ENCODE measurements around the gene TBXAS1.

TBXAS1 gene

DNA sequence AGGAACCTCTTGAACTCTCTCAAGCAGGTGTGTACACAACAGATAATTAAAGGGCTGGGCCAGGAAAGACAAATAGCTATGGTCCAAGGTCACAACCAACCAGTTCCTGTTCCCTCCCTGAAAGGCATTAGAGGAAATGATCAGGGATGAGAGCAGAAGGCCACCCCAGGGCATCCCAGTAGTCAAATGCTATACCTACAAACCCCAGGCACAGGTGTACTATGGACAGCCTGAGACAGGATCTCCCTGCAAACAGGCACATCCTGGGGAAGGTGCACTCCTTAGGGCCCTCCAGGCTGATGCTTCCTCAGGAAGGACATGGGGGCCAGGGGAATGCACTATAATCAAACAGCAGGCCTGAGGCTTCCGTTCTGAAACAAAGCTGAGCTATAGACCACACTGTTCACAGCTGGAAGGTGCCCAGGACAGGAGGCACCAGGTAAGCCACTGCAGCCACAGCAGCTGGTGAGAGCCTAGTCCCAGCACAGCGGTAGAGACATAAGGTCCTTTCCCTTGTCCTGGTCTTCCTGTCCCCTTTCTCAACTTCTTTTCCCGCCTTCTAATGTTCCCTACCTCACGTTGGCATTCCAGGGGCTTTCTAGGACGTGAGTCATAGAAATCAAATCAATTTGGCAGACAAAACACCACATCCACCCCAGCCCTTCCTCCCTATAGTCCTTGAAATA, 220.4 kb downstream of the TBXAS1 start:
- ATAC-seq (no peak), DNase-seq (no peak)

DNA sequence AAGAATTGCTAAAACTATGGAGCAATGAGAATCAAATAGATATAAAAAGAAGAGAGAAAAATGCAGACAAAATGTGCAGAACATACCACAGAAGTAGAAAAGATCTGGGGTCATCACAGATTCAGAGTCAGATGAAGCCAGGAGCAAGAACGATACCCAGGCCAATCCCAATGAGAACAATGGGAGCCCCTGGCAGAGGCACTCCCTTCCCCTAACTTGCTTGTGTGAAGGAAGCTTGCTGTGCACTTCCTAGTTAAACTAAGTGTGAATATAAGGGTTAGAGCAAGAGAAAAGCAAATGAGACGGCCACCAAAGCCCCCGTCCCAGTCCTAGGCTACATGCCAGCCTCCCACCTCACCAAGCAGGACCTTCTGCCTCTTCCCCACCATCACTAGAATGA, 221.0 kb downstream of the TBXAS1 start:
- ATAC-seq (no peak), DNase-seq (no peak)

DNA sequence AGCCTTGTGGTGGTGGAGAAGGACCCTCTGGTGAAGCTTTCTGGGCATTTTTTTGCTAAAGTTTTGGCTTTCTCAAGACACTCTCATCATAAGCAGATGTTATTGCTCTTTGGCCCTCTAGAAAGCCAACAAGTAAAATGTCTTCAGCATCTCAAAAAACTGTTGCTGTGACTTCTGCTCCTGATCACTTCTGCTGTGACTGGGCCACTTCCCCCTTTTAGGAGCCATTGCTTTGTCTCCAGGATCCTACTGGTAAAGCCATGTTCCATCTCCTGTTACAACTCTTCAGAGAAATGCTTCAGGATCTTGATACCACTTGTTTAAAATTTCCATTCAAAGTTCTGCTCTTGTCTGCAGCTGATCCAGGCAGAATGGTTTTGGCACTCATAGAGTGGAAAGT, 222.8 kb downstream of the TBXAS1 start:
- DNase-seq (no peak), ATAC-seq (no peak)

DNA sequence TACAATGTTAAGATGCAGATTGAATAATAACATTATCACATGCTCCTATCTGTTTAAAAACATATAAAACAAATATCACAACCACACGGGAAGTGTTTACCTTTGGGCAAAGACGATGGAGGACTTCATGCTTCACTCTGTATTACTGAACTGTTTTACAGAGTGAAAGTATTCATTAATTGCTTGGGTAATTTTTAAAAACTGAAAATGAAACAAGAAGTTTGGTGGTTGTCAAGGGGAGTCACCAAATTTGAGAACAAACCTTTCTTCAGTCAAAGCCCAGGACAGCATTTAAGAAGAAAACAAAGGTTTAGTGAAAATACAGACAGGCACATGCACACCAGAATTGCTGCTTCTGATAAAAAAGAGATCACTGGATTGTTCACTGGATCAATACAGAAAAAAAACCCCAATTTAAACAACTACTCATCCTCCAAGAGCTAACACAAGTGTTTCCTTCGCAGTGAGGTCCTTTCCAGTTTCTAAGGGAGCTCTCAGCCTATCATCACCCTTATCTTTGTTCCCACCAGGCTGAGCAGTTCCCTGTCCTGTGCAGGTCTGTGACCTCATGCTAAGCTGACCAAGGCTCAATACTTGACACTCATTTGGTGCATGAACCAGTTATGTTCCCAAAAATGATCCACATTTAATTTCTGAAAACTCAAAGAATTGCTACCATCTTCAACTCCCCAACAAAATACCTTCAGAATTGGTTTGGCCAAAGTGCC, 224.9 kb downstream of the TBXAS1 start:
- ATAC-seq (no peak), DNase-seq (no peak)

DNA sequence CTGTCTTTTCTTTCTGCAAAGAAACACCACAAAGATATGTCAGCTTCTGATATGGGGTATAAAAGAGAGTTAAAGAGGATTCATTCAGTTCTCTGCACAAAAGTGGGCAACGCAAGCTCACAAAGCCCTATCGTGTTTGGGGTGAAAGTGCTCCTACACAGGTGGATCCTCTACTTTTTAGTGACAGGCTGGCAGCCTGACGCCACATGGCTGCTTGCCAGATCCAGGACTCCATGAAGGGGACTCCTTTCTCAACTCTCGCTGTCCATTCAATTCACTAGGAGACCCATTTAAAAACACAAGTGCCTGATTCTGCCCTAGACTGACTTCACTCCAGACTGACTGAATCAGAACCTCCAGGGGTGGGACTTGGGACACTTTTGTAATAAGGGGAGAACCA, 225.7 kb downstream of the TBXAS1 start:
- no peak for ATAC-seq
- no peak for DNase-seq

DNA sequence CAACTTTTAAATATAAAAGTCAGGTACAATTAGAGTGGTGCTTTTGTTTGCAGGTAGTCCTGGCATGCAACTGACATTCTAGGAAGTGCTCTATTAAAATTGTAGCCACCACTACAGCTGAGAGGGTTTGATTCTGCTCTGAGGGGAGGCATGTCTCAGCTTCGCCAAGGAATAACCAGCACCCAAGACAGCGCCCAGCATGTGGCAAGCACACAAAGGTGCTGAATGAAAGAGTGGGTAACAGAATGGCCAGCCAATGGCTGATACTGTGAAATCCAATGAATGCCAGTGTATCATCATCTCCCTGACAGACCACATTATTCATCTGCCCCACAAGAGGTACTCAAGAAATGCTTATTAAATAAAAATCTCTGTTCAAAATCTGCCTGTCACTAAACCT, 226.8 kb downstream of the TBXAS1 start:
- ATAC-seq (no peak), DNase-seq (no peak)

DNA sequence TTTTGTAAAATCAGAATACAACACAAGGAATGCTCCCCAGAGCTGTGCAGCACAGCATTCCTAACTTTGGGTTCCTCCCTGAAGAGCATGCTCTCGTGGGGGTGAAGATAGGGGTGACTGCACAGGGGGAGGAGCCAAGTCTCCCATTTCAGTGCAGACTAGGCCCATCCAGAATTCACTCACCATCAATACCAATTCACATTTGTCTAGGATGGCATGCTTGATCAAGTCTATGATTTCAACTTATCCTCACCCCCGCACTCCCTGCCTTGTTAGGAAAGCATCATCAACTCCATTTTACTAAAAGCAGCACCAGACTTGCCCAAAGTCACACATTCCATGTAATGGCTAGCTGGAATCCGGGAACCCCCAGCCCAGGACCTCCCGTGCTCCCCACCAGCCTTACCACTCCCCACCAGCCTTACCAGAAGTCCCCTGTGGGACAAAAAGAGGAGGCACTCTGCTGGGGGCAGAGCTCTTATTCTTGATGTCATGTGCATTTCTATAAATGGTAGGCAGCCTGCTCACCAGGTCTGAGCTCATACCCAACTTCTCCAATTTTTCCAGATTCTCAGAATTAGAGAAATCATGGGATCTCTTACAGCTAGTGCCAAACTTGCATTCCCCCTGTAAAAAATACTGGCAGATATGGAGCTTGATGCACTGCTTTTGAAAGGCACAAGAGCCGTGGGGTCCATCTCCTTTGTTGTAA, 227.5 kb downstream of the TBXAS1 start:
- DNase-seq (no peak), ATAC-seq (no peak)

DNA sequence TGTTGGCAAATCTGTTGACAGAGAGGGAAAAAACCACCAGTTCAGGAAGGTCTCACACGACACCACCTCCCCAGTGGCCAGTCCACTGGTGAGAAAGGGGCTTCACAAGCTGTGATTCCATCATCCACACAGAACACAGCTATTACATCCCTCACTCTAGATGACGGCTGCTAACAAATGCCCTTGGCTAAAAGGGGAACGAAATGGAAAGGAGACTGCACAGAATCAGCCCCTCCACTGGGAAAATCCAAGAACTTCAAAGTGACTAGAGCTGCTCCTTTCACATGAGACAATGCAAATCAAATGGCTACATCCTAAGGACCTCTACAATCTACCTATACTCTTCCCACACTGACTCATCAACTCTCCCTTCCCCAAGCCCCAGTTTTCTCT, 228.1 kb downstream of the TBXAS1 start:
- ATAC-seq (no peak), DNase-seq (no peak)

DNA sequence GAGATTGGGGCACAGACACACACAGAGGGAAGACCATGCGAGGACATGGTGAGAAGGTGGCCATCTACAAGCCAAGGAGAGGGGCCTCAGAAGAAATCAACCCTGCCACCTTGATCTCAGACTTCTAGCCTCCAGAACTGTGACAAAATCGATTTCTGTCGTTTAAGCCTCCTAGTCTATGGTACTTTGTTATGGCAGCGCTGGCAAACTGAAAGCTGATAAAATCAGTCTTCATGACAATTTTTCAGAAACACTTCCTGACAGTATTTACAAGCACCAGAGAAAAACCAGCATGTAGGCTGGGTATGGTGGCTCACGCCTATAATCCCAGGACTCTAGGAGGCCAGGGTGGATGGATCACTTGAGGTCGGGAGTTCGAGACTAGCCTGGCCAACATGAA, 229.5 kb downstream of the TBXAS1 start:
- ATAC-seq, result no peak
- DNase-seq, result no peak

DNA sequence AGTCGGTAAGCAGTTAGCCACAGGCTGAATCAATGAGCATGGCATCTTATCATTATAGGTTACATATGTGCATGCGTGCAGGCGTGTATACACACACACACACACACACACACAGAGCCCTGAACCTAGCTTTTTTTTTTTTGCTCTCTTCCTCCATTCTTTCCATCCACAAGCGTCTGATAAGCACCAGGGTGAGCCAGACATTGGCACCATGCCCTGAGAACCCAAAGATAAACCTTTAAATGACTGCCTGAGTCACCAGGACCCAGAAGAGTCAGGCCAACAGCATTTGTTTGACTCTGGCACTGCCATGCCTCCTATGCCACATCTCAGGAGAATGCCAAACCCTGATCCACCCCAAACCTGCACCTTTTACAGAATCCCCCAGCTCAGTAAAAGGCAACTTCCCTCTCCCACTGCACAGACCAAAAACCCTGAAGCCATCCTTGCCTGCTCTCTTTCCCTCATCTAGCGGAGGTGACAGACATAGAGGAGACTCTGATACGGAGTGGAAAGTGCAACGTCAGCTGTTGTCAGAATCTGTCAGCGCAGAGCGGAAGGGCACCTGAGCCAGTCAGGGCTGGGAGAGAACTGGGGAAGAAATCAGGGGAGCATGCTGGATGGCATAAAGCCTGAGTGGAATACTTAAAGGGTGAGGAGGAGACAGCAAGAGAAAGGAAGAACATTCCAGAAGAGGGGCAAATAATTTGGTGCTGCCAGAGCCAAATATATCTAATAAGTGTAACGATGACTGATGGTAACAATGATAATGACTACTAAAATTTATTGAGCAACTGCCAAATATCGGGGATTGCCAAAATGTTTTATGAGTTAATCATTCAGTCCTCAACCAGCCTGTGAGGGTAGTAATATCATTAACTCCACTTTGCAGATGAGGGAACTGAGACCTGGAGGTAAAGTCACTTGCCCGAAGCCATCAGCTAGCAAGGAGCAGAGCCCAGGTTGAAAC, 230.5 kb downstream of the TBXAS1 start:
- peak; percentile 53 for DNase-seq
- peak; percentile 8 for ATAC-seq

DNA sequence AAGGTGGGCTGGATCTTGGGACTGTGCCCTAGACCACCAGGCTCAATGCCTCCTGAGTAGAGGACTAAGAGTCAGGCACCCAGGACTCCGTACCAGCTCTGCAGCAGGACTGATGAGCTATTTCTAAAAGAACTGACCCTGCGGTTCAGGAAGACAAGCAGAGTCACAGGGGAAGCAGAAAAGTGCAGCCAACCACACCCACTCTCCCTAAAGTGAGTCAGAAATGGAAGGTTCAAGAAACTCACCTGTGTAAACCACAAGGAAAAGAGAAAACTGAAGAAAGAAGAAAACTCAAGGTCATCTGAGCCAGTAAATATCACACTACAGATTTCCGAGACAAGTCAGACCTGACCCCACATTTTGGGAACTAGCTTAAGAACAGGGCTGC, 231.2 kb downstream of the TBXAS1 start:
- ATAC-seq (no peak), DNase-seq (no peak)

DNA sequence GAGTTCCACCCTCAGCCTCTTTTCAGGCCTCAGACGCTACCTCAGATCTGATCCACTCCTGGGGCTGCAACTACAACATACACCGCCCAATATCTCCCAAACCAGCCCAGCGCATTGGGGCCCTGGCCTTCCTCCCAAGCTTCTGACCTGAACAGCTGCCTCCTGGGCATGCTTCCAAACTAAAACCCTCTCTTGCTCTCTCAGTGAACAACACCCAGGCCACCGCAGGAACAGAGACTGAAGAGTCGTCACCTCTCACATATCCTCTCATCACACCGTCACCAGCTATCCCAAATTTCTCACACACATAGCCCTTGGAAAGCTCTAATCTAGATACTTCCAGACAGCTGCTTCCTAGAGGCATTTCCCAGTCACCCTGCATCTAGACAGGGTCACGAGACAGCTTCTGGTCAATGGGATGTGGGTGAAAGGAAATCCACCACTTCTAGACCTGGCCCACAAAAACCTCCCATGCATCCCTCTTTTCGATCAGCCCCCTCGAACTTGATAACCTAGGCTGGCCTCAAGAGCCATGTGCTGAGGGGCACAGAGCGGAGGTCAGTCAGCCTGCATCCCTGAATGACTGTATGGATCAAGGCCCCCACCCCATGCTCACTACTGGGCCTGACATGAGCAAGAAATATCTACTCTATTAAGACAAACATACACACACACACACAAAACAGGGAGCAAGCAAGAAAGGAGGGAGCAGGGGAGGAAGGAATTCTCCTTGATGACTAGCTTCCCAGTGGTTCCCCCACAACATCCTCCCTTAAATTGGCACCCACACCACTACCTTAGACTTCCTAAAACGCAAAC, 231.9 kb downstream of the TBXAS1 start:
- DNase-seq, result no peak
- ATAC-seq, result no peak

DNA sequence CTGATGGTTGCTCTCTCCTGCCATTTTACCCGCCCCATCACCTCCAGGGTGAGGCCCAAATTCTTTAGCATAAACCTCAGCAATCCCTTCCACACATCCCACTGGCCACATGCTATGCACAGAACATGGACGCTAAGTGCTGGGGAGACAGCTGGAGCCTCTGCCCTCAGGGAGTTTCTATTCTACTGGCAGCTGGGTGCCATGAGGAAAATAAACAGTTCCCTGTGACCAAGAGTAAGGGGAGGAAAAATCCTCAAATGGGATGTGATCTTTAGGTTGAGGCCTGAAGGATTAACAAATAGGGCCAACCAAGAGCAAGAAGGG, 232.5 kb downstream of the TBXAS1 start:
- ATAC-seq (no peak), DNase-seq (no peak)

DNA sequence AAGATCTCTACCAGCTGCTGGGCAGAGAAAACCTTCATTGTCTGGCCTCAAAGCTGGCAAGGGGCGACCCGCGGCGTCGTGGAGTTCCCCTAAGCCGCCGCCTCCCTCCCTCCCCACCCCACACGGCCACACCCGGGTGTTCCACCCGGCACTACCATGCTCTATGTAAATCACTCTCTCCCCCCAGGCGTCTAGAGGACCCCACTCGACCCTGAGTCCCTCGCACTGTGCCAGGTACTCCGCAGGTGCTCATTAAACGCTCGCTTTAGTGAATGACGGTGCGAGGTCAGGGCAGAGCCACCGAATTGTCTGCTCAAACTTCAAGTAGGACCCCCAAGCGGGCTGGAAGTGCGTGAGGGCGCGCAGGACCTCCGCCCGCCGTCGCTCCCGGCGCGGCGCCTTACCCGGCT, 233.1 kb downstream of the TBXAS1 start:
- DNase-seq (peak; percentile 54), ATAC-seq (peak; percentile 30)

DNA sequence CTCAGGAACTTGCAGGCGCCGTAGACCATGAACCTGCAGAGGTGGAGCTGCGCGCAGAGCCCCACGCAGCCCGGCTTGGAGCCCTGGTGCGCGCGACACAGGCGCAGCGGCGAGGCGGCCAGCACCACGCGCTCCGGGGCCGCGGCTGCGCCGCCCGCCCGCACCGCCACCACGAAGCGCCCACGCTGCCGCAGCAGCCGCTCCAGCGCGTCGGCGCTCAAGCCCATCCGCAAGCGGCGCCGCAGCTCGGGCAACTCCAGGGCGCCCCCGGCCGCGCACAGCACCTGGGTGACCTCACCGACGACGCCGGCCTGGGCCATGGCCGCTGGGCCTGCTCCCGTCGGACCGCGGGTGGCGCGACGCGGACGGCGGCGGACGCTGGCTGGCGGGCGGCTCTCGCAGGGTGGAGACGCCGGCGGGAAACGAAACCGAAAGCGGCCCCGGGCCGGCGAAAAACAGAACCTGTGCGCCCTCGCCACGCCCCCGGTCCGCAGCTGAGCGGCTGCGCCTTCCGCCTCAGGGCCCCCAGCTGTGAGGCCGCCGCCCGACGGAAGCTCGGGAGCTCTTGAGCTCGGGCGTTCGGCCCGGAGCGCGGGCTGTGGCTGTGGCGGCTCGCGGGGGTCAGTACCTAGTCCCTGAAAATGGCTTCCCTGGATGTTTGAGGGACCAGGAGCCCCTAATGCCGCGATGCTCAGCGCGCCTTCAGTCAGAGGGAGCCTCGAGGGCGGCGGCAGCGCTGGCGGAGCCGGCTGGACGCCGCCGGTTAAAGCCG, 233.7 kb downstream of the TBXAS1 start, which contains the start of gene PARP12:
Gene PARP12, minus strand, starts transcription at position 424 of the 772 bp plus-strand sequence. Its CDS starts 104 bp downstream, at position 320.
- ATAC-seq, result peak; percentile 86
- peak; percentile 92 for DNase-seq

DNA sequence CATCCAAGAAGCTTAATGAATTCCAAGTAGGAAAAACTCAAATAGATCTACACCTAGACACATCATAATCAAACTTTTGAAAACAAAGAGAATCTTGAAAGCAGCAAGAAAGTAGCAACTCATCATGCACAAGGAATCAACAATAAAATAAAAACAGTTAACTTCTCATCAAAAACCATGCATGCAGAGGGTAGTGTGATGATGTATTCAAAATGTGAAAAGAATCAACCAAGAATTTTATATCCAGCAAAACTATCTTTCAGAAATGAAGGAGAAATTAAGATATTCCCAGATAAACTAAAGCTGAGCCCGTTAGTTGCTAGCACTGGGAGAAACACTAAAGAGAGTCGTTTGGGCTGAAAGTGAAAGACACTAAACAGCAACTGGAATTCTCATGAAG, 238.0 kb downstream of the TBXAS1 start:
- no peak for DNase-seq
- ATAC-seq, result no peak

DNA sequence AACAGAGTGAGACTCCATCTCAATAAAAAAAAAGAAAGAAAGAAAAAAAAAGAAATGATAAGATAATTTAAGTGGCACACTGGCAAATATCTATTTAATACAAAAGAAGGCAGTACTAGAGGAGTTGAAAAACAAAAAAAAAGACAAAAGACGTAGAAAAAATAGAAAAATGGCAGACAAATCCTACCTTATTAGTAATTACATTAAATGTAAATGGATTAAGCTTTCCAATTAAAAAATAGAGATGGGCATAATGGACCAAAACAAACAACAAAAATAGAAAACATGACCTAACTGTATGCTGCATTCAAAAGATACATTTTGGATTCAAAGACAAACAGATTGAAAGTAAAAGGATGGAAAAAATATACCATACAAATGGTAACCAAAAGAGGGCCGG, 239.0 kb downstream of the TBXAS1 start:
- no peak for ATAC-seq
- DNase-seq, result no peak

DNA sequence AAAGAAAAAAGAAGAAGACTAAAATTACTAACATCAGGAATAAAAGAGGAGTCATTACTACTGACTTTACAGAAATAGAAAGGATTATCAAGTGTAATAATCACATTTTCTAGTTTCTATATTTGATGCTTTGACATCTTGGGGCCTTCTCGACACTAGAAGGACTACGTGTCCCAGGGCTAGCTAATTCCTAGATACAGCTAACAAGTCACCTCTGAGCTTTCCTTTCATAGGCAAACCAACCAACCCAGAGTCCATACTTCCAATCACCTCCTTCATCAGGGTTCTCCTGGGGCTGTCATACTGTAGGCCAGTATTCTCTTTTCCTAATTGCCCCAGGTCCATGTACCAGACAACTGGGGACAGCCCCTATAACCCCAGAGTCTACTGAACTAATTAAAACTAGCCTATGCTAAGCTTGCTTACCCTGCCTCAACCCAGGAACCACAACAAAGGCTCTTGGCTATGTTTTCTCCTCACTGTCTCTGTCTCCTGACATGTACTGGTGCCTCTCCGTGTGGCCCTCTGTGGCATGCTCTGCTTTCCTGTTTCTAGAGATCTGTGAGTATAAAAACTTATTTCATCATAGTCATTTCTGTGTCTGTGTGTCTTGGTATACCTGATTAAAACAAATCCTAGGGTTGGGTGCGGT, 240.4 kb downstream of the TBXAS1 start:
- DNase-seq, result no peak
- ATAC-seq, result no peak

Measured in stimulated activated naive CD8-positive, alpha-beta T cell treated with anti-CD3 and anti-CD28 coated beads, Interleukin-15, Interleukin-2, amounts not matched to agents 100 U/mL and 50 U/mL, for 24 hours (primary cell).